Suprapubic skin (tissue), 4 donors: ENCODE results near the gene PDXDC1.
"Not testable (repeated sequence)": the region's sequence is repeated elsewhere in the genome, so short reads cannot be mapped to it uniquely, and the experiment has no call there.

Experiments used
- EP300 ChIP-seq: sonication (generic); formaldehyde crosslinking; IDR thresholded peaks from one replicate; pipeline ENCODE4 v1.6.1; 2017; ENCODE audit warnings: antibody characterized with exemption
- POLR2A ChIP-seq, 2 donors: fragments of 450-650 bp; IDR thresholded peaks; one replicate each; pipeline ENCODE4 v1.6.1; 2017; ENCODE audit warnings: antibody characterized with exemption in 2 of 2, mild to moderate bottlenecking in 2 of 2, moderate library complexity in 2 of 2
- POLR2AphosphoS5 ChIP-seq, 3 donors: sonication (generic); formaldehyde crosslinking; IDR thresholded peaks; one replicate each; pipeline ENCODE4 v1.6.1; 2017; ENCODE audit warnings: antibody characterized with exemption in 3 of 3
- TF ChIP-seq, protein P1 (sequence below), 2 donors: fragments of 200-600 bp in 1 of 2; fragments of 450-650 bp in 1 of 2; sonication (generic) in 1 of 2; IDR thresholded peaks; one replicate each; pipeline ENCODE4 v1.5.1; 2016 to 2019; ENCODE audit warnings: antibody characterized with exemption in 2 of 2, mild to moderate bottlenecking in 1 of 2, moderate library complexity in 1 of 2

DNA sequence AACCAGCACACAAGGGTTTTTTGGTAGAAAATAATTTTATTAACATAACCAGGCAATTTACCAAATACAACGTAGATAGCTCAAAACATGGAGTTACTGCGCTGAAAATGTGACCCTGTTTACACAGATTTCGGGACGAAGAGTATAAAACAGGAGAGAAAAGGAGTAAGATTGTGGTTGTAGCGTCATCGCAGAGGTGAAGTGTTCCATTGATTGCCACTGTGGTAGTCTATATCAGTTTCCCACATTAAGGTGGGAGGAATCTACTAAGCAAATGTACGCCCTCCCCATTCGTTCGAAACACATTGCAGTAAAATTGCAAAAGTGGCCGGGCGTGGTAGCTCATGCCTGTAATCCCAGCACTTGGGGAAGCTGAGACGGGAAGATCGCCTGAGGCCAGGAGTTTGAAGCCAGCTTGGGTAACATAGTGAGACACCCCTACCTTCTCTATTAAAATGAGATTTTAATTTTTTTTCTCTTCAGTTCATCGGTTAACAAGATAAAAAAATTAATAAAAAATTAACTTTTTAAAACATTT is 972 bp upstream of the PDXDC1 start:
- TF ChIP-seq, protein P1, sequence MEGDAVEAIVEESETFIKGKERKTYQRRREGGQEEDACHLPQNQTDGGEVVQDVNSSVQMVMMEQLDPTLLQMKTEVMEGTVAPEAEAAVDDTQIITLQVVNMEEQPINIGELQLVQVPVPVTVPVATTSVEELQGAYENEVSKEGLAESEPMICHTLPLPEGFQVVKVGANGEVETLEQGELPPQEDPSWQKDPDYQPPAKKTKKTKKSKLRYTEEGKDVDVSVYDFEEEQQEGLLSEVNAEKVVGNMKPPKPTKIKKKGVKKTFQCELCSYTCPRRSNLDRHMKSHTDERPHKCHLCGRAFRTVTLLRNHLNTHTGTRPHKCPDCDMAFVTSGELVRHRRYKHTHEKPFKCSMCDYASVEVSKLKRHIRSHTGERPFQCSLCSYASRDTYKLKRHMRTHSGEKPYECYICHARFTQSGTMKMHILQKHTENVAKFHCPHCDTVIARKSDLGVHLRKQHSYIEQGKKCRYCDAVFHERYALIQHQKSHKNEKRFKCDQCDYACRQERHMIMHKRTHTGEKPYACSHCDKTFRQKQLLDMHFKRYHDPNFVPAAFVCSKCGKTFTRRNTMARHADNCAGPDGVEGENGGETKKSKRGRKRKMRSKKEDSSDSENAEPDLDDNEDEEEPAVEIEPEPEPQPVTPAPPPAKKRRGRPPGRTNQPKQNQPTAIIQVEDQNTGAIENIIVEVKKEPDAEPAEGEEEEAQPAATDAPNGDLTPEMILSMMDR (IDR thresholded peaks at IDR 0.05) = not testable (repeated sequence)
- not testable (repeated sequence) for TF ChIP-seq EP300; POLR2A (IDR thresholded peaks at IDR 0.05); POLR2AphosphoS5 (IDR thresholded peaks at IDR 0.05)
